A549 (cell line): ENCODE measurements around the gene FUT6. TPM values are rescaled to one million over a fixed set of nuclear protein-coding genes. Genes with fewer than 3 reads are reported as not detected.

Experiments used
- ATAC-seq, 2 experiments: fragments of 200-7000 bp in 1 of 2; fragments of >200 bp in 1 of 2; cut with Nextera tagmentation in 1 of 2; cut with Tn5 transposase in 1 of 2; 3 replicates each; pipeline versions ENCODE4 v1.8.0 to v1.9.1; 2018 to 2020; ENCODE audit warnings: mild to moderate bottlenecking in 1 of 2, moderate library complexity in 1 of 2
- CTCF ChIA-PET: fragments of 300-600 bp; sonication (Branson Sonifier 250); formaldehyde crosslinking; extraction: SDS; loops from one replicate; lab custom pipeline; 2021; ENCODE audit warnings: antibody characterized with exemption, inconsistent platforms; lab: Yijun Ruan, JAX
- POLR2A ChIA-PET: fragments of 350-600 bp; formaldehyde crosslinking; extraction: SDS; loops from one replicate; lab custom pipeline; 2021; ENCODE audit warnings: antibody characterized with exemption, inconsistent platforms; lab: Yijun Ruan, JAX
- DNase-seq, 2 experiments: peaks; one replicate each; pipeline versions ENCODE4 v3.0.0 to v3.0.0-alpha.2; 2011 to 2016; ENCODE audit warnings: low read depth in 1 of 2, low spot score in 1 of 2
- FAIRE-seq: peaks from 2 replicates; lab custom pipeline; 2011; peaks lifted over from hg19 to GRCh38; lab: Jason Lieb, UNC
- H3K27ac ChIP-seq, 2 experiments: fragments of >200 bp; sonication (Bioruptor Twin); formaldehyde crosslinking; 3 replicates each; pipeline ENCODE4 v1.5.1; 2016 to 2017
- H3K4me1 ChIP-seq: fragments of >200 bp; sonication (Bioruptor Twin); formaldehyde crosslinking; 3 replicates; pipeline ENCODE4 v1.6.1; 2016
- H3K4me2 ChIP-seq: fragments of >200 bp; sonication (Bioruptor Twin); formaldehyde crosslinking; 3 replicates; pipeline ENCODE4 v1.6.1; 2016
- H3K4me3 ChIP-seq: fragments of >200 bp; sonication (Bioruptor Twin); formaldehyde crosslinking; 3 replicates; pipeline ENCODE4 v1.5.1; 2016
- H3K9me3 ChIP-seq: fragments of >200 bp; sonication (Bioruptor Twin); formaldehyde crosslinking; 3 replicates; pipeline ENCODE4 v1.6.1; 2016
- CHD2 ChIP-seq: fragments of 150-350 bp; IDR thresholded peaks from 2 replicates; pipeline ENCODE4 v1.6.1; 2014; ENCODE audit warnings: low read length; ENCODE audit not compliant: partially characterized antibody
- CHD4 ChIP-seq: fragments of 200-600 bp; sonication (generic); IDR thresholded peaks from 2 replicates; pipeline ENCODE4 v1.6.1; 2016; ENCODE audit warnings: antibody characterized with exemption, mild to moderate bottlenecking, borderline replicate concordance
- E2F6 ChIP-seq: IDR thresholded peaks from 2 replicates; pipeline ENCODE4 v1.6.1; 2012; ENCODE audit warnings: low read depth, borderline replicate concordance
- EHF ChIP-seq: fragments of 250-450 bp; sonication (Bioruptor Pico); IDR thresholded peaks from 2 replicates; pipeline ENCODE4 v1.5.0; 2020; ENCODE audit warnings: mild to moderate bottlenecking
- EP300 ChIP-seq, 2 experiments: fragments of >200 bp; sonication (Bioruptor Twin); formaldehyde crosslinking; IDR thresholded peaks; 2 replicates in 1 of 2; 3 replicates in 1 of 2; pipeline ENCODE4 v1.6.1; 2016 to 2017
- FOSB ChIP-seq: fragments of 250-450 bp; sonication (Bioruptor Pico); IDR thresholded peaks from 2 replicates; pipeline ENCODE4 v1.5.0; 2020; ENCODE audit warnings: mild to moderate bottlenecking, moderate library complexity
- FOXS1 ChIP-seq: fragments of 250-450 bp; sonication (Bioruptor Pico); IDR thresholded peaks from 2 replicates; pipeline ENCODE4 v1.5.0; 2020; ENCODE audit warnings: mild to moderate bottlenecking, moderate library complexity
- HDAC2 ChIP-seq: fragments of 200-600 bp; sonication (generic); IDR thresholded peaks from 2 replicates; pipeline ENCODE4 v1.6.1; 2016
- HES2 ChIP-seq: fragments of >200 bp; sonication (Bioruptor Twin); formaldehyde crosslinking; IDR thresholded peaks from 2 replicates; pipeline ENCODE4 v1.6.1; 2016
- HMGXB4 ChIP-seq: fragments of 250-450 bp; sonication (Bioruptor Pico); IDR thresholded peaks from 2 replicates; pipeline ENCODE4 v1.5.0; 2021; ENCODE audit warnings: mild to moderate bottlenecking, moderate library complexity, borderline replicate concordance
- KDM1A ChIP-seq: fragments of 200-600 bp; sonication (generic); IDR thresholded peaks from 2 replicates; pipeline ENCODE4 v1.6.1; 2016; ENCODE audit warnings: low read depth, mild to moderate bottlenecking
- KDM5A ChIP-seq: fragments of 200-600 bp; sonication (generic); IDR thresholded peaks from 2 replicates; pipeline ENCODE4 v1.6.1; 2016; ENCODE audit warnings: antibody characterized with exemption, mild to moderate bottlenecking
- MAFK ChIP-seq: fragments of 450-650 bp; IDR thresholded peaks from 2 replicates; pipeline ENCODE4 v1.6.1; 2014; ENCODE audit not compliant: partially characterized antibody
- MAZ ChIP-seq: fragments of 150-350 bp; IDR thresholded peaks from 2 replicates; pipeline ENCODE4 v1.6.1; 2014; ENCODE audit warnings: antibody characterized with exemption, low read depth, low read length, borderline replicate concordance
- NPAS2 ChIP-seq: fragments of 250-450 bp; sonication (Bioruptor Pico); IDR thresholded peaks from 2 replicates; pipeline ENCODE4 v1.8.0; 2022; ENCODE audit warnings: mild to moderate bottlenecking, moderate library complexity, borderline replicate concordance
- NR3C1 ChIP-seq: fragments of >200 bp; sonication (Bioruptor Twin); formaldehyde crosslinking; IDR thresholded peaks from 3 replicates; pipeline ENCODE4 v1.6.1; 2017
- PHF8 ChIP-seq: fragments of 200-600 bp; sonication (generic); IDR thresholded peaks from 2 replicates; pipeline ENCODE4 v1.6.1; 2016; ENCODE audit warnings: low read depth, mild to moderate bottlenecking, antibody characterized with exemption, moderate library complexity, borderline replicate concordance
- POLR2A ChIP-seq: IDR thresholded peaks from 2 replicates; pipeline ENCODE4 v1.6.1; 2012; ENCODE audit warnings: mild to moderate bottlenecking, low read length
- RAD21 ChIP-seq, 2 experiments: fragments of >200 bp in 1 of 2; sonication (Bioruptor Twin) in 1 of 2; formaldehyde crosslinking in 1 of 2; IDR thresholded peaks in 1 of 2; conservative IDR thresholded peaks in 1 of 2; 2 replicates in 1 of 2; 3 replicates in 1 of 2; pipeline ENCODE4 v1.6.1; 2012 to 2018; ENCODE audit warnings: inconsistent platforms in 1 of 2
- RARB ChIP-seq: fragments of 250-450 bp; sonication (Bioruptor Pico); IDR thresholded peaks from 2 replicates; pipeline ENCODE4 v1.8.0; 2021; ENCODE audit warnings: mild to moderate bottlenecking, moderate library complexity
- RCOR1 ChIP-seq: fragments of 150-350 bp; IDR thresholded peaks from 2 replicates; pipeline ENCODE4 v1.6.1; 2014; ENCODE audit warnings: antibody characterized with exemption, low read length, low read depth
- RNF2 ChIP-seq: fragments of 200-600 bp; sonication (generic); IDR thresholded peaks from 2 replicates; pipeline ENCODE4 v1.6.1; 2016; ENCODE audit warnings: low read depth, mild to moderate bottlenecking, antibody characterized with exemption, moderate library complexity, borderline replicate concordance
- ZFP36 ChIP-seq: fragments of 450-650 bp; IDR thresholded peaks from 2 replicates; pipeline ENCODE4 v1.6.1; 2014; ENCODE audit warnings: borderline replicate concordance; ENCODE audit not compliant: partially characterized antibody
- WGBS: methylation state at CpG from one replicate; pipeline ENCODE4 v1.1.6; 2017; ENCODE audit errors: missing lambda C conversion rate; 5-methylcytosine and 5-hydroxymethylcytosine counted together
- polyA plus RNA-seq, 4 experiments: library from polyadenylated mRNA; depleted of rRNA in 3 of 4; stranded (reverse); fragments of >200 nt; fragmentation: RNase III in 1 of 4; extraction: RNeasy Plus Mini Kit Qiagen cat#74134 plus additional on column Dnase treatment in 1 of 4; gene quantifications; 2 replicates in 3 of 4; 3 replicates in 1 of 4; pipeline ENCODE4 v1.2.3, GENCODE V29; 2011 to 2017
- TF ChIP-seq, protein P1 (sequence below): IDR thresholded peaks from 2 replicates; pipeline ENCODE4 v1.6.1; 2012
- TF ChIP-seq, protein P2 (sequence below): fragments of >200 bp; sonication (Bioruptor Twin); formaldehyde crosslinking; IDR thresholded peaks from 3 replicates; pipeline ENCODE4 v1.6.1; 2016

The FUT6 gene
- polyA plus RNA-seq, 2 of the 4 experiments (the other 2 are of a cell fraction) = not detected

- no peak for DNase-seq
- TF ChIP-seq ZFP36 = peak; percentile 42
- TF ChIP-seq, protein P1, sequence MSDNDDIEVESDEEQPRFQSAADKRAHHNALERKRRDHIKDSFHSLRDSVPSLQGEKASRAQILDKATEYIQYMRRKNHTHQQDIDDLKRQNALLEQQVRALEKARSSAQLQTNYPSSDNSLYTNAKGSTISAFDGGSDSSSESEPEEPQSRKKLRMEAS = no peak
- Histone ChIP-seq H3K27ac (peak overlapping the region; percentile 99 to 100), H3K4me1 (peaks cover 5% of the 10 kb centered on the region; the same call in 2 of the 3 replicates), H3K4me2 (peak overlapping the region; percentile 98), H3K9me3 (no peaks in the 10 kb centered on the region), H3K4me3 (peak overlapping the region; percentile 97)
- FAIRE-seq = no peak
- CTCF ChIA-PET = interaction anchor here (1.4 to 2.9 kb wide), 3 partner anchors 10 to 16 kb away, joined by 3 to 20 read pairs (median 7); no protein-coding TSS in a partner anchor
- POLR2A ChIA-PET = interaction anchor here (0.6 to 2.1 kb wide), 6 partner anchors 9 to 81 kb away, joined by 3 to 10 read pairs (median 4); partner anchors contain the start of genes CATSPERD and LONP1
- 61% methylated on average over 25 of the region's 26 CpGs for whole genome bisulfite sequencing
- no peak for ATAC-seq
Observed at GRCh38 chr19:5789886-5790558, 49.5 kb downstream of the FUT6 start.

GRCh38 chr19:5789351-5789761, 50.1 kb downstream of the FUT6 start:
- Histone ChIP-seq H3K4me3 (no peak overlapping the region), H3K9me3 (no peaks in the 10 kb centered on the region), H3K4me2 (no peak overlapping the region), H3K4me1 (peaks cover 5% of the 10 kb centered on the region; the same call in 2 of the 3 replicates), H3K27ac (no peak overlapping the region)
- ChIA-PET POLR2A (interaction anchor here (2.1 kb wide), 1 partner anchor 38 kb away, joined by 6 read pairs; no protein-coding TSS in a partner anchor), CTCF (interaction anchor here (0.6 to 2.9 kb wide), 6 partner anchors 9 to 22 kb away, joined by 3 to 20 read pairs (median 6); partner anchors contain the start of gene NRTN)
- ATAC-seq (no peak), DNase-seq (no peak), FAIRE-seq (no peak)
- no peak for TF ChIP-seq MAFK
- TF ChIP-seq CHD4 = no peak
- no peak for TF ChIP-seq E2F6
- TF ChIP-seq KDM5A = no peak
- TF ChIP-seq EP300 (IDR thresholded peaks at IDR 0.05) = no peak
- TF ChIP-seq RNF2 = no peak
- TF ChIP-seq HES2 = no peak
- TF ChIP-seq EHF (CRISPR knock-in tag) = no peak
- TF ChIP-seq, protein P1 = no peak
- no peak for TF ChIP-seq NPAS2 (CRISPR knock-in tag)
- no peak for TF ChIP-seq FOSB (CRISPR knock-in tag)
- no peak for TF ChIP-seq RCOR1
- no peak for TF ChIP-seq FOXS1 (CRISPR knock-in tag)
- no peak for TF ChIP-seq RAD21 (conservative IDR thresholded peaks at IDR 0.05 in 1 of 2, IDR thresholded peaks at IDR 0.05 in 1 of 2)
- 99% methylated on average over 16 of the region's 39 CpGs for WGBS

DNA sequence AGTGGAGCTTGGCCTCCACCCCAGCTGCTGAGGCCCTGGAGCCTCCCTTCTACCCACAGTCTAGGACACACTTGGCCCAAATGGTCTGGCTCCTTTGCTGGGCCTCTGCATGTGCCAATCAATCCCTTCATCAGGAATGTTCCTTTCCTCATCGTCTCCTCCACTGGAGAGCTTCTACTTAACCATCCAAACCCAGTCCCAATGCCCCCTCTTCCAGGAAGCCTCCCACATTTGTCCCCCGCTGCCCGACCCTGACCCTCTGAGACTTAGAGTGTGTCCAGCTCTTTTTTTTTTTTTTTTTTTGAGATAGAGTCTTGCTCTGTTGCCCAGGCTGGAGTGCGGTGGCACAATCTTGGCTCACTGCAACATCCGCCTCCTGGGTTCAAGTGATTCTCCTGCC, 51.1 kb downstream of the FUT6 start:
- H3K9me3 ChIP-seq = no peaks in the 10 kb centered on the region

More for the DNA sequence above, 51.1 kb downstream of the FUT6 start:
- no peak for FAIRE-seq
- Histone ChIP-seq H3K27ac (no peak overlapping the region), H3K4me3 (no peak overlapping the region), H3K4me2 (no peak overlapping the region), H3K4me1 (peaks cover 5% of the 10 kb centered on the region; the same call in 2 of the 3 replicates)
- TF ChIP-seq POLR2A = no peak
- no peak for TF ChIP-seq MAFK
- TF ChIP-seq, protein P1 = no peak
- TF ChIP-seq HES2 = no peak
- no peak for TF ChIP-seq RARB (CRISPR knock-in tag)
- TF ChIP-seq HDAC2 = no peak
- no peak for TF ChIP-seq NR3C1
- no peak for TF ChIP-seq MAZ
- no peak for TF ChIP-seq KDM1A
- TF ChIP-seq, protein P2, sequence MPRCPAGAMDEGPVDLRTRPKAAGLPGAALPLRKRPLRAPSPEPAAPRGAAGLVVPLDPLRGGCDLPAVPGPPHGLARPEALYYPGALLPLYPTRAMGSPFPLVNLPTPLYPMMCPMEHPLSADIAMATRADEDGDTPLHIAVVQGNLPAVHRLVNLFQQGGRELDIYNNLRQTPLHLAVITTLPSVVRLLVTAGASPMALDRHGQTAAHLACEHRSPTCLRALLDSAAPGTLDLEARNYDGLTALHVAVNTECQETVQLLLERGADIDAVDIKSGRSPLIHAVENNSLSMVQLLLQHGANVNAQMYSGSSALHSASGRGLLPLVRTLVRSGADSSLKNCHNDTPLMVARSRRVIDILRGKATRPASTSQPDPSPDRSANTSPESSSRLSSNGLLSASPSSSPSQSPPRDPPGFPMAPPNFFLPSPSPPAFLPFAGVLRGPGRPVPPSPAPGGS = no peak
- TF ChIP-seq HMGXB4 (CRISPR knock-in tag) = no peak
- TF ChIP-seq CHD2 = no peak
- TF ChIP-seq PHF8 = no peak
- CTCF ChIA-PET = interaction anchor here (0.7 to 2.9 kb wide), 5 partner anchors 9 to 432 kb away, joined by 3 to 8 read pairs (median 6); partner anchors contain the start of gene NRTN
- 100% methylated on average over 5 of the region's 5 CpGs for WGBS
- DNase-seq = no peak
- no peak for ATAC-seq
- POLR2A ChIA-PET = no interaction called here
